A549 (cell line): ENCODE data around the gene IL1RAP. TPM values are rescaled to one million over a fixed set of nuclear protein-coding genes. Genes with fewer than 3 reads are reported as not detected.

ENCODE experiments used
- ATAC-seq, 2 experiments: fragments of 200-7000 bp in 1 of 2; fragments of >200 bp in 1 of 2; cut with Nextera tagmentation in 1 of 2; cut with Tn5 transposase in 1 of 2; 3 replicates each; pipeline versions ENCODE4 v1.8.0 to v1.9.1; 2018 to 2020; ENCODE audit warnings: mild to moderate bottlenecking in 1 of 2, moderate library complexity in 1 of 2
- CTCF ChIA-PET: fragments of 300-600 bp; sonication (Branson Sonifier 250); formaldehyde crosslinking; extraction: SDS; loops from one replicate; lab custom pipeline; 2021; ENCODE audit warnings: antibody characterized with exemption, inconsistent platforms; lab: Yijun Ruan, JAX
- POLR2A ChIA-PET: fragments of 350-600 bp; formaldehyde crosslinking; extraction: SDS; loops from one replicate; lab custom pipeline; 2021; ENCODE audit warnings: antibody characterized with exemption, inconsistent platforms; lab: Yijun Ruan, JAX
- DNase-seq, 2 experiments: peaks; one replicate each; pipeline versions ENCODE4 v3.0.0 to v3.0.0-alpha.2; 2011 to 2016; ENCODE audit warnings: low read depth in 1 of 2, low spot score in 1 of 2
- FAIRE-seq: peaks from 2 replicates; lab custom pipeline; 2011; peaks lifted over from hg19 to GRCh38; lab: Jason Lieb, UNC
- H3K27ac ChIP-seq, 2 experiments: fragments of >200 bp; sonication (Bioruptor Twin); formaldehyde crosslinking; 3 replicates each; pipeline ENCODE4 v1.5.1; 2016 to 2017
- H3K4me1 ChIP-seq: fragments of >200 bp; sonication (Bioruptor Twin); formaldehyde crosslinking; 3 replicates; pipeline ENCODE4 v1.6.1; 2016
- H3K4me2 ChIP-seq: fragments of >200 bp; sonication (Bioruptor Twin); formaldehyde crosslinking; 3 replicates; pipeline ENCODE4 v1.6.1; 2016
- H3K4me3 ChIP-seq: fragments of >200 bp; sonication (Bioruptor Twin); formaldehyde crosslinking; 3 replicates; pipeline ENCODE4 v1.5.1; 2016
- H3K9me3 ChIP-seq: fragments of >200 bp; sonication (Bioruptor Twin); formaldehyde crosslinking; 3 replicates; pipeline ENCODE4 v1.6.1; 2016
- BHLHE40 ChIP-seq: IDR thresholded peaks from 2 replicates; pipeline ENCODE4 v1.6.1; 2012; ENCODE audit warnings: low read depth, low read length, inconsistent platforms
- CBX2 ChIP-seq: fragments of 200-600 bp; sonication (generic); IDR thresholded peaks from 2 replicates; pipeline ENCODE4 v1.6.1; 2016; ENCODE audit warnings: low read depth, mild to moderate bottlenecking, borderline replicate concordance
- EHF ChIP-seq: fragments of 250-450 bp; sonication (Bioruptor Pico); IDR thresholded peaks from 2 replicates; pipeline ENCODE4 v1.5.0; 2020; ENCODE audit warnings: mild to moderate bottlenecking
- ELK1 ChIP-seq: fragments of 150-350 bp; IDR thresholded peaks from 2 replicates; pipeline ENCODE4 v1.6.1; 2014; ENCODE audit warnings: low read depth, mild to moderate bottlenecking, low read length
- EP300 ChIP-seq, 2 experiments: fragments of >200 bp; sonication (Bioruptor Twin); formaldehyde crosslinking; IDR thresholded peaks; 2 replicates in 1 of 2; 3 replicates in 1 of 2; pipeline ENCODE4 v1.6.1; 2016 to 2017
- FOSL2 ChIP-seq, 2 experiments: fragments of 450-650 bp in 1 of 2; fragments of >200 bp in 1 of 2; sonication (Bioruptor Twin) in 1 of 2; formaldehyde crosslinking; IDR thresholded peaks; 2 replicates each; pipeline versions ENCODE4 v1.5.0 to v1.6.1; 2016 to 2020; ENCODE audit warnings: mild to moderate bottlenecking in 1 of 2, moderate library complexity in 1 of 2
- FOXS1 ChIP-seq: fragments of 250-450 bp; sonication (Bioruptor Pico); IDR thresholded peaks from 2 replicates; pipeline ENCODE4 v1.5.0; 2020; ENCODE audit warnings: mild to moderate bottlenecking, moderate library complexity
- HOXA7 ChIP-seq: fragments of 250-450 bp; sonication (Bioruptor Pico); IDR thresholded peaks from 2 replicates; pipeline ENCODE4 v1.5.0; 2020; ENCODE audit warnings: mild to moderate bottlenecking, moderate library complexity
- HOXB13 ChIP-seq: fragments of 250-450 bp; sonication (Bioruptor Pico); IDR thresholded peaks from 2 replicates; pipeline ENCODE4 v1.5.0; 2020; ENCODE audit warnings: low read depth, mild to moderate bottlenecking, moderate library complexity
- KDM1A ChIP-seq: fragments of 200-600 bp; sonication (generic); IDR thresholded peaks from 2 replicates; pipeline ENCODE4 v1.6.1; 2016; ENCODE audit warnings: low read depth, mild to moderate bottlenecking
- KDM5A ChIP-seq: fragments of 200-600 bp; sonication (generic); IDR thresholded peaks from 2 replicates; pipeline ENCODE4 v1.6.1; 2016; ENCODE audit warnings: antibody characterized with exemption, mild to moderate bottlenecking
- NR3C1 ChIP-seq: fragments of >200 bp; sonication (Bioruptor Twin); formaldehyde crosslinking; IDR thresholded peaks from 3 replicates; pipeline ENCODE4 v1.6.1; 2017
- PBX3 ChIP-seq: IDR thresholded peaks from 2 replicates; pipeline ENCODE4 v1.6.1; 2012
- PHF8 ChIP-seq: fragments of 200-600 bp; sonication (generic); IDR thresholded peaks from 2 replicates; pipeline ENCODE4 v1.6.1; 2016; ENCODE audit warnings: low read depth, mild to moderate bottlenecking, antibody characterized with exemption, moderate library complexity, borderline replicate concordance
- POLR2AphosphoS2 ChIP-seq: conservative IDR thresholded peaks from 2 replicates; pipeline ENCODE4 v1.6.1; 2012; ENCODE audit warnings: low read length, improper control_type of control experiment, inconsistent platforms
- RAD21 ChIP-seq, 2 experiments: fragments of >200 bp in 1 of 2; sonication (Bioruptor Twin) in 1 of 2; formaldehyde crosslinking in 1 of 2; IDR thresholded peaks in 1 of 2; conservative IDR thresholded peaks in 1 of 2; 2 replicates in 1 of 2; 3 replicates in 1 of 2; pipeline ENCODE4 v1.6.1; 2012 to 2018; ENCODE audit warnings: inconsistent platforms in 1 of 2
- RCOR1 ChIP-seq: fragments of 150-350 bp; IDR thresholded peaks from 2 replicates; pipeline ENCODE4 v1.6.1; 2014; ENCODE audit warnings: antibody characterized with exemption, low read length, low read depth
- RFX5 ChIP-seq: fragments of 450-650 bp; IDR thresholded peaks from 2 replicates; pipeline ENCODE4 v1.7.1; 2014; ENCODE audit warnings: antibody characterized with exemption, mild to moderate bottlenecking, moderate library complexity
- RNF2 ChIP-seq: fragments of 200-600 bp; sonication (generic); IDR thresholded peaks from 2 replicates; pipeline ENCODE4 v1.6.1; 2016; ENCODE audit warnings: low read depth, mild to moderate bottlenecking, antibody characterized with exemption, moderate library complexity, borderline replicate concordance
- SMC3 ChIP-seq: fragments of >200 bp; sonication (Bioruptor Twin); formaldehyde crosslinking; IDR thresholded peaks from 3 replicates; pipeline ENCODE4 v1.6.1; 2018; ENCODE audit warnings: inconsistent platforms
- SREBF2 ChIP-seq: fragments of 450-650 bp; IDR thresholded peaks from 2 replicates; pipeline ENCODE4 v1.6.1; 2014; ENCODE audit warnings: mild to moderate bottlenecking, moderate library complexity
- TFCP2L1 ChIP-seq: fragments of 250-450 bp; sonication (Bioruptor Pico); IDR thresholded peaks from 2 replicates; pipeline ENCODE4 v1.5.0; 2021; ENCODE audit warnings: mild to moderate bottlenecking
- ZFP36 ChIP-seq: fragments of 450-650 bp; IDR thresholded peaks from 2 replicates; pipeline ENCODE4 v1.6.1; 2014; ENCODE audit warnings: borderline replicate concordance; ENCODE audit not compliant: partially characterized antibody
- ZSCAN20 ChIP-seq: fragments of 250-450 bp; sonication (Bioruptor Pico); IDR thresholded peaks from 2 replicates; pipeline ENCODE4 v1.8.0; 2022; ENCODE audit warnings: mild to moderate bottlenecking, moderate library complexity
- WGBS: methylation state at CpG from one replicate; pipeline ENCODE4 v1.1.6; 2017; ENCODE audit errors: missing lambda C conversion rate; 5-methylcytosine and 5-hydroxymethylcytosine counted together
- polyA plus RNA-seq, 4 experiments: library from polyadenylated mRNA; depleted of rRNA in 3 of 4; stranded (reverse); fragments of >200 nt; fragmentation: RNase III in 1 of 4; extraction: RNeasy Plus Mini Kit Qiagen cat#74134 plus additional on column Dnase treatment in 1 of 4; gene quantifications; 2 replicates in 3 of 4; 3 replicates in 1 of 4; pipeline ENCODE4 v1.2.3, GENCODE V29; 2011 to 2017
- TF ChIP-seq, protein P1 (sequence below): fragments of 250-450 bp; sonication (Bioruptor Pico); IDR thresholded peaks from 2 replicates; pipeline ENCODE4 v1.5.0; 2020; ENCODE audit warnings: low read depth, mild to moderate bottlenecking, moderate library complexity
- TF ChIP-seq, protein P2 (sequence below): fragments of 250-450 bp; sonication (Bioruptor Pico); IDR thresholded peaks from 2 replicates; pipeline ENCODE4 v1.5.0; 2021; ENCODE audit warnings: mild to moderate bottlenecking, moderate library complexity, borderline replicate concordance
- TF ChIP-seq, protein P3 (sequence below): IDR thresholded peaks from 2 replicates; pipeline ENCODE4 v1.6.1; 2012

IL1RAP gene
- polyA plus RNA-seq, 2 of the 4 experiments (the other 2 are of a cell fraction) = 3.9 to 18.5 TPM

- FAIRE-seq (no peak), ATAC-seq (no peak)
- H3K4me1 ChIP-seq = peaks cover 42% of the 10 kb centered on the region
- H3K4me2 ChIP-seq = 0 out of 3 replicates have a peak overlapping the region, but pooled peaks have one; percentile 7
- no peak overlapping the region for H3K27ac ChIP-seq
- H3K9me3 ChIP-seq = no peaks in the 10 kb centered on the region
- CTCF ChIA-PET = interaction anchor here (1.2 kb wide), 2 partner anchors 21 to 58 kb away, joined by 3 read pairs; no protein-coding TSS in a partner anchor
- no peak overlapping the region for H3K4me3 ChIP-seq
- TF ChIP-seq RNF2 (no peak), PHF8 (no peak), EHF (no peak), ZSCAN20 (CRISPR knock-in tag) (no peak), ELK1 (no peak), BHLHE40 (no peak), FOXS1 (CRISPR knock-in tag) (no peak), SMC3 (no peak), NR3C1 (no peak), HOXB13 (CRISPR knock-in tag) (no peak), PBX3 (no peak), RFX5 (no peak), RCOR1 (no peak), ZFP36 (no peak), TFCP2L1 (no peak), POLR2AphosphoS2 (no peak)
- TF ChIP-seq, protein P1, sequence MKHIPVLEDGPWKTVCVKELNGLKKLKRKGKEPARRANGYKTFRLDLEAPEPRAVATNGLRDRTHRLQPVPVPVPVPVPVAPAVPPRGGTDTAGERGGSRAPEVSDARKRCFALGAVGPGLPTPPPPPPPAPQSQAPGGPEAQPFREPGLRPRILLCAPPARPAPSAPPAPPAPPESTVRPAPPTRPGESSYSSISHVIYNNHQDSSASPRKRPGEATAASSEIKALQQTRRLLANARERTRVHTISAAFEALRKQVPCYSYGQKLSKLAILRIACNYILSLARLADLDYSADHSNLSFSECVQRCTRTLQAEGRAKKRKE (CRISPR knock-in tag) = no peak
- TF ChIP-seq, protein P2, sequence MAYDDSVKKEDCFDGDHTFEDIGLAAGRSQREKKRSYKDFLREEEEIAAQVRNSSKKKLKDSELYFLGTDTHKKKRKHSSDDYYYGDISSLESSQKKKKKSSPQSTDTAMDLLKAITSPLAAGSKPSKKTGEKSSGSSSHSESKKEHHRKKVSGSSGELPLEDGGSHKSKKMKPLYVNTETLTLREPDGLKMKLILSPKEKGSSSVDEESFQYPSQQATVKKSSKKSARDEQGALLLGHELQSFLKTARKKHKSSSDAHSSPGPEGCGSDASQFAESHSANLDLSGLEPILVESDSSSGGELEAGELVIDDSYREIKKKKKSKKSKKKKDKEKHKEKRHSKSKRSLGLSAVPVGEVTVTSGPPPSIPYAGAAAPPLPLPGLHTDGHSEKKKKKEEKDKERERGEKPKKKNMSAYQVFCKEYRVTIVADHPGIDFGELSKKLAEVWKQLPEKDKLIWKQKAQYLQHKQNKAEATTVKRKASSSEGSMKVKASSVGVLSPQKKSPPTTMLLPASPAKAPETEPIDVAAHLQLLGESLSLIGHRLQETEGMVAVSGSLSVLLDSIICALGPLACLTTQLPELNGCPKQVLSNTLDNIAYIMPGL (CRISPR knock-in tag) = no peak
- TF ChIP-seq, all 56 proteins: peak for 0
- 63% methylated on average over 1 of the region's 1 CpG for WGBS
- DNase-seq = no peak
- POLR2A ChIA-PET = interaction anchor here (0.9 kb wide), 1 partner anchor 14 kb away, joined by 3 read pairs; no protein-coding TSS in a partner anchor
Observed at GRCh38 chr3:190519886-190520285, 6.0 kb downstream of the IL1RAP start.

DNA sequence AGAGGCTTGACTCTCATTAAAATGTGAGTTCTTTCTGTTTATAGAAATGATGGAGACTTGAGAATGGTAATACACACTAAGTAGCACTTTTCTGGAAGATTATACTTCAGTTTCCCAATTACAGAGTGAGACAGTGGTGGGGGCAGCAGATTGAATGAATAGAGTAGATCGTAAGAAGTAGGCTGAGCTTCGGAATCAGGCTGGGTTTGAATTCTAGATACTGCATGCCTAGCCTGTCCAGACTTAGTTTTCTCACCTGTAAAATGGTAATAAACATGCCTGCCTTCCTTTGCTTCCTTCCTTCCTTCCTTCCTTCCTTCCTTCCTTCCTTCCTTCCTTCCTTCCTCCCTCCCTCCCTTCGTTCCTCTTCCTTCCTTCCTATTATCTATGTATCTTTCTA is 8.1 kb downstream of the IL1RAP start:
- POLR2A ChIA-PET = no interaction called here
- no peak for FAIRE-seq

More for the DNA sequence above, 8.1 kb downstream of the IL1RAP start:
- no peaks in the 10 kb centered on the region for H3K9me3 ChIP-seq
- CTCF ChIA-PET = no interaction called here
- H3K4me1 ChIP-seq = peaks cover 37% of the 10 kb centered on the region
- H3K4me2 ChIP-seq = no peak overlapping the region
- TF ChIP-seq KDM1A (no peak), EP300 (IDR thresholded peaks at IDR 0.05) (no peak), POLR2AphosphoS2 (no peak), HOXA7 (no peak), BHLHE40 (no peak), SREBF2 (no peak), TFCP2L1 (no peak), CBX2 (no peak), FOSL2 (IDR thresholded peaks at IDR 0.05) (no peak), FOSL2 (CRISPR knock-in tag; IDR thresholded peaks at IDR 0.05) (no peak), KDM5A (no peak), RAD21 (conservative IDR thresholded peaks at IDR 0.05 in 1 of 2, IDR thresholded peaks at IDR 0.05 in 1 of 2) (no peak)
- TF ChIP-seq, protein P3, sequence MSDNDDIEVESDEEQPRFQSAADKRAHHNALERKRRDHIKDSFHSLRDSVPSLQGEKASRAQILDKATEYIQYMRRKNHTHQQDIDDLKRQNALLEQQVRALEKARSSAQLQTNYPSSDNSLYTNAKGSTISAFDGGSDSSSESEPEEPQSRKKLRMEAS = no peak
- ATAC-seq (no peak), DNase-seq (no peak)
- H3K27ac ChIP-seq = no peak overlapping the region
- H3K4me3 ChIP-seq = no peak overlapping the region
- WGBS = 93% methylated on average over 3 of the region's 3 CpGs
